ENCODE data around the gene RAP2B.
"Not testable (repeated sequence)": the region's sequence is repeated elsewhere in the genome, so short reads cannot be mapped to it uniquely, and the experiment has no call there.

Gene RAP2B

DNA sequence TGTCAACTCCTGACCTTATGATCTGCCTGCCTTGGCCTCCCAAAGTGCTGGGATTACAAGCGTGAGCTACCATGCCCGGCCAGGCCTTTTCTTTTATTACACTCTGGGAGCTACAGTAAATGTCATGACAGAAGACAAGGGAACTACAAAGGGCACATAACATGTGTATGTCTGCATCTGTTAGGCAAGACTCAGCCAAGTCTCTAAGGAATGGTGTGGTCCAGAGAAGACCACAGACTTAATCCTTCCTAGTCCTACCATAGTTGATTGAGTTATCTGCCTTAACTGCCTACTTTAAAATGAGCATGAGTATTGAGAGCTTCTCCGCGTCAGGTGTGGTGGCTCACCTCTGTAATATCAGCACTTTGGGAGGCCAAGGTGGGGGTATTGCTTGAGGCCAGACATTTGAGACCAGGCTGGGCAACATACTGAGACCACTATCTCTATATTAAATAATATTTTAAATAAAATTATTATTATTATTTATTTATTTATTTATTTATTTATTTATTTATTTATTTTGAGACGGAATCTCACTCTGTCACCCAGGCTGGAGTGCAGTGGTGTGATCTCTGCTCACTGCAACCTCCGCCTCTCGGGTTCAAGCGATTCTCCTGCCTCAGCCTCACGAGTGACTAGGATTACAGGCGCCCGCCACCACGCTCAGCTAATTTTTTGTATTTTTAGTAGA, 31.9 kb downstream of the RAP2B start:
- not testable (repeated sequence) for DNase-seq (ENCODE audit: low read depth)

GRCh38 chr3:153195349-153195879, 33.4 kb downstream of the RAP2B start:
- DNase-seq (ENCODE audit: low read depth), result no peak

DNA sequence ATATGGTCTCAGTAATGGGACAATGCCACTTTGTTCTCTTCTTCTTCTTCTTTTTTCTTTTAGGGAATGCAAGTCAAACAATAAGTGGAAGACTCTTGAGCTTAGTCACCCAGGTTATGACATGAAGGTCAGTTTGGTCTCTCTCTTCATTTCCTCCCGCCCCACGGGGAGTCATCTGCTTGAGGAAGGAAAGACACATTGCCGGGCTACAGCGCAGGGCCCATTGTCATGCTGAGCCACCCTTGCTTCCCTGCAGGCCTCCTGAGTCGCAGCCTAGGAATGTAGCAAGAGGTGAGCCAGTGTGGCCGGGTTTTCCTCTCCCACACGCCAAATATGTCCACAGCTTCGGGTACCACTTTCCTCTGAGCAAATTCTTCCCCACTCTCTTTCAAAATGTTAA, 47.6 kb downstream of the RAP2B start:
- DNase-seq (ENCODE audit: low read depth), result no peak

- no peak for DNase-seq (ENCODE audit: low read depth)
Measured at GRCh38 chr3:153210146-153210545, 48.1 kb downstream of the RAP2B start.

DNA sequence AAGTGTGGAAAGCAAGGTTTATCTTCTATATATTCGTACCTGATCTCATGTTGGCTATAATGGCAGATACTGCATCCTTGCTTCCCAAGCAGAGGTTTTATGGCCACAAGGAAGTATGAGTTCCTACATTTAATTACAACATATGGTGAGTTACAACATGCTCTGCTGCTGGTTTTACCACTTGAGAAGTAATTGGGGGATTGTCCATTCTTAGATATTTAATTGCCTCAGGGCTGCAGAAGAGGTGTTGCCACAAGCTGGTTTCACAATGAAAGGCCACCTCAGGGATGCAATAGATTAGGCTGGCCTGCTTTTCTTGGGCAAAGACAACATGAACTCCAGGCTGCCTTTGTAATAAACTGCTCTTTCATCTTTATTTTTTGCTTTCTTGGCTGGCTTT, 48.6 kb downstream of the RAP2B start:
- no peak for DNase-seq (ENCODE audit: low read depth)

GRCh38 chr3:153215497-153215896, 53.5 kb downstream of the RAP2B start:
- DNase-seq (ENCODE audit: low read depth), result no peak

DNA sequence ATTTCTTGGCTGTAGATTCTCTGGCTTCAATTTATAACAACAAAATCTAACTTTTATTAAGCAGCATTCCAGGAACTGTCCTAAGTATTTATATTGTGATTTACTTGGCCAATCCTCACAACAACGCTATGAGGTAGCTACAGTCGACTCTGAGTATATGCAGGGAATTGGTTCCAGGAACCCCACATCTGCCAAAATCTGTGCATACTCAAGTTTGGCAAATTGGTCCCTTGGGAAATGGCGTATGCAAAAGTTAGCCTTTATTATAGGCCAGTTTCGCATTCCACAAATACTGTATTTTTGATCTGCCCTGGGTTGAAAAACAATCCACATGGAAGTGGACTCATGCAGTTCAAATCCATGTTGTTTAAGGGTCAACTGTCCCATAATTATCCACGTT, 53.9 kb downstream of the RAP2B start:
- DNase-seq (ENCODE audit: low read depth), result peak; percentile 21

GRCh38 chr3:153216928-153217327, 54.9 kb downstream of the RAP2B start:
- DNase-seq (ENCODE audit: low read depth), result no peak

- DNase-seq (ENCODE audit: low read depth), result no peak
Measured at GRCh38 chr3:153219146-153219545, 57.1 kb downstream of the RAP2B start.

Data from fibroblast of the conjunctiva (primary cell).